Lung (tissue), 12 donors: ENCODE measurements around the gene HTR2B. TPM values are rescaled to one million over a fixed set of nuclear protein-coding genes. Genes with fewer than 3 reads are reported as not detected.

Experiments used
- ATAC-seq: fragments of 200-7000 bp; cut with Tn5 transposase; one replicate; pipeline ENCODE4 v1.9.1; 2020; ENCODE audit warnings: moderate number of reproducible peaks; ENCODE audit not compliant: insufficient read depth, low FRiP score
- DNase-seq, 3 donors: peaks; one replicate each; pipeline ENCODE4 v3.0.0-alpha.2; 2013 to 2017
- H3K27ac ChIP-seq, 2 donors: one replicate each; pipeline ENCODE4 v1.5.1; 2013; ENCODE audit warnings: mild to moderate bottlenecking in 2 of 2, moderate library complexity in 2 of 2, control low read depth in 1 of 2, inconsistent platforms in 1 of 2, low read depth in 1 of 2, low read length in 1 of 2
- H3K27me3 ChIP-seq, 3 donors: one replicate each; pipeline ENCODE4 v1.5.1; 2013; ENCODE audit warnings: low read length in 2 of 3; ENCODE audit not compliant: control insufficient read depth in 3 of 3, insufficient read depth in 3 of 3
- H3K36me3 ChIP-seq, 4 donors: one replicate each; pipeline ENCODE4 v1.5.1; 2013; ENCODE audit warnings: low read length in 4 of 4, mild to moderate bottlenecking in 1 of 4, moderate library complexity in 1 of 4; ENCODE audit not compliant: control insufficient read depth in 4 of 4, insufficient read depth in 4 of 4
- H3K4me1 ChIP-seq, 5 donors: one replicate each; pipeline ENCODE4 v1.5.1; 2013; ENCODE audit warnings: low read length in 5 of 5, mild to moderate bottlenecking in 2 of 5, moderate library complexity in 1 of 5; ENCODE audit not compliant: control insufficient read depth in 5 of 5, insufficient read depth in 5 of 5
- H3K4me3 ChIP-seq: one replicate; pipeline ENCODE4 v1.5.1; 2013; ENCODE audit warnings: mild to moderate bottlenecking, control low read depth, moderate library complexity
- H3K9ac ChIP-seq, 2 donors: one replicate each; pipeline ENCODE4 v1.5.1; 2013; ENCODE audit warnings: low read length in 2 of 2, control low read depth in 1 of 2; ENCODE audit not compliant: insufficient read depth in 1 of 2
- H3K9me3 ChIP-seq, 4 donors: one replicate each; pipeline ENCODE4 v1.5.1; 2013; ENCODE audit warnings: low read length in 3 of 4, mild to moderate bottlenecking in 1 of 4, moderate library complexity in 1 of 4; ENCODE audit not compliant: control insufficient read depth in 4 of 4, insufficient read depth in 3 of 4
- WGBS, 2 donors: extraction: QIAGEN DNeasy Blood & Tissue Kit; methylation state at CpG; one replicate each; pipeline ENCODE4 v1.1.7; 2013; 5-methylcytosine and 5-hydroxymethylcytosine counted together
- polyA plus RNA-seq, 2 donors: library from polyadenylated mRNA; stranded (reverse); fragments of 200-250 nt; gene quantifications; one replicate each; pipeline ENCODE4 v1.2.1, GENCODE V29; 2013
- total RNA-seq, 2 donors: library from RNA; depleted of rRNA in 1 of 2; stranded (reverse); fragments of >200 nt in 1 of 2; gene quantifications; one replicate each; pipeline ENCODE4 v1.2.1, GENCODE V29; 2014 to 2021
- TF ChIP-seq, protein P1 (sequence below): IDR thresholded peaks from 2 replicates; pipeline ENCODE4 v1.5.1; 2012; ENCODE audit warnings: mild to moderate bottlenecking; ENCODE audit errors: control extremely low read depth, extremely low read depth
- donor health status: control.
- donor health status: control.
- donor health status: Bipolar disorder and iron deficiency.
- donor health status: healthy.
- donor health status: DM: yes; HTN: yes; CAD: no.

The HTR2B gene
- total and polyA plus RNA-seq, 4 donors, result 0.09 to 0.31 (median 0.16) TPM

DNA sequence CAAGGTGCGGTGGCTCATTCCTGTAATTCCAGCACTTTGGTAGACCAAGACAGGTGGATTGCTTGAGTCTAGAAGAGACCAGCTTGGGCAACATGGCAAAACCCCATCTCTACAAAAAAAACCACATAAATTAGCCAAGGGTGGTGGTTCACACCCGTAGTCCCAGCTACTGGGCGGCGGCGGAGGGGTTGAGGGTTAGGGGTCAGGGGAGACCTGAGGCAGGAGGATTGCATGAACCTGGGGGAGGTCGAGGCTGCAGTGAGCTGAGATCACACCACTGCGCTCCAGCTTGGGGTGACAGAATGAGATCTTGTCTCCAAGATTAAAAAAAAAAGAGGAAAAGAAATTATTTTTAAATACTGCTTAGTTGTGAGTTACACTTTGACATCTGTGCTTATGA is 1.3 kb upstream of the HTR2B start:
- Histone ChIP-seq H3K9ac (no peak overlapping the region), H3K9me3 (no peaks in the 10 kb centered on the region), H3K36me3 (no peaks in the 10 kb centered on the region), H3K27me3 (no peaks in the 10 kb centered on the region), H3K4me3 (no peak overlapping the region), H3K4me1 (peaks cover 0 to 33% (median 6%) of the 10 kb centered on the region in 5 donors), H3K27ac (no peak overlapping the region)
- ATAC-seq (no peak), DNase-seq (no peak)
- TF ChIP-seq, protein P1, sequence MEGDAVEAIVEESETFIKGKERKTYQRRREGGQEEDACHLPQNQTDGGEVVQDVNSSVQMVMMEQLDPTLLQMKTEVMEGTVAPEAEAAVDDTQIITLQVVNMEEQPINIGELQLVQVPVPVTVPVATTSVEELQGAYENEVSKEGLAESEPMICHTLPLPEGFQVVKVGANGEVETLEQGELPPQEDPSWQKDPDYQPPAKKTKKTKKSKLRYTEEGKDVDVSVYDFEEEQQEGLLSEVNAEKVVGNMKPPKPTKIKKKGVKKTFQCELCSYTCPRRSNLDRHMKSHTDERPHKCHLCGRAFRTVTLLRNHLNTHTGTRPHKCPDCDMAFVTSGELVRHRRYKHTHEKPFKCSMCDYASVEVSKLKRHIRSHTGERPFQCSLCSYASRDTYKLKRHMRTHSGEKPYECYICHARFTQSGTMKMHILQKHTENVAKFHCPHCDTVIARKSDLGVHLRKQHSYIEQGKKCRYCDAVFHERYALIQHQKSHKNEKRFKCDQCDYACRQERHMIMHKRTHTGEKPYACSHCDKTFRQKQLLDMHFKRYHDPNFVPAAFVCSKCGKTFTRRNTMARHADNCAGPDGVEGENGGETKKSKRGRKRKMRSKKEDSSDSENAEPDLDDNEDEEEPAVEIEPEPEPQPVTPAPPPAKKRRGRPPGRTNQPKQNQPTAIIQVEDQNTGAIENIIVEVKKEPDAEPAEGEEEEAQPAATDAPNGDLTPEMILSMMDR, result no peak
- 95 to 97% methylated on average over 7 of the region's 7 CpGs for WGBS, 2 donors

DNA sequence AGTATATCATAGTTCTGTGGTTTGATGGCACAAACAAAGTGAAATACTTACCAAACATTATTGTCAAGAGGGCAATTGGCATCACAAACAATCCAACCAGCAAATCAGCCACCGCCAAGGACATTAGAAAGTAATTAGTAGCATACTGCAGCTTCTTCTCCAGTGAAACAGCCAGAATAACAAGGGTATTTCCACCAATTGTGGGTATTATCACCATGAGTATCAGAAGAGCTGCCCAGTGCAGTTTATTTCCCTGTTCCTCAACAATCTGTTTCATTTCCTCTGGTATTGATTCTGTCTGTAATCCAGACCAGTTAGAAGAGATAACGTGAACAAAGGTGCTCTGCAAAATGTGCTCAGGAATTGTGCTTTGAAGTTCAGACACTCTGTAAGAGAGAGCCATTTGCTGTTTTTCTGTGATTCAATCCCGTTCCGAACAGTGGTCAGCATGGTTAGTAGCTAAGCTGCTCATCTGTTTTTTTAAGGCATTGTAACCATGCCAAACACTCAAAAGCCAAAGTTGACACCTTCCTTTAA is 1.4 kb downstream of the HTR2B start:
- peak in 2 of 3 donors; percentile 55 to 61 for DNase-seq
- H3K27ac ChIP-seq, result no peak overlapping the region

DNA sequence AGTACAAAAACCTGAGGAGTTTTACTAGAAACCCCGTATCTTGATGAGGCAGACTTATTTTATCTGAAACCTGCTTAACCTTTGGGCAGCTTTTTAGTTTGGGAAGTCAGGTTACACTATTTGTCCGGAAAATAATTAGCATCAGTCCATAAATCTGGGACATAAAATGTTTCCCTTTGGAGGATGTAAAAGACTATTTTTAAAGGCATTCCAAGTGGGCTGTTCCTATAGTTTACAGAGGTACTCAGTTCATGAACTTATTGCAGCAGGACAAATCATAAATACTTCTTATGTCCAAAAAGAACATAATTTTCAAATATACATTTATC is 6.3 kb downstream of the HTR2B start:
- H3K4me1 ChIP-seq, result peaks cover 0 to 11% (median 5%) of the 10 kb centered on the region in 5 donors
- peaks cover 0 to 4% (median 2%) of the 10 kb centered on the region in 4 donors for H3K36me3 ChIP-seq
- H3K9me3 ChIP-seq, result no peaks in the 10 kb centered on the region
- H3K27ac ChIP-seq, result no peak overlapping the region
- no peaks in the 10 kb centered on the region for H3K27me3 ChIP-seq
- WGBS, 2 donors, result 89 to 93% methylated on average over 2 of the region's 2 CpGs
- no peak overlapping the region for H3K9ac ChIP-seq
- no peak for ATAC-seq
- no peak overlapping the region for H3K4me3 ChIP-seq
- DNase-seq, result no peak
- TF ChIP-seq, protein P1, result no peak

More for the DNA sequence above, 1.4 kb downstream of the HTR2B start:
- WGBS, 2 donors, result 60 to 80% methylated on average over 4 of the region's 4 CpGs
- Histone ChIP-seq H3K27me3 (no peaks in the 10 kb centered on the region), H3K36me3 (peaks cover 0 to 2% (median 0%) of the 10 kb centered on the region in 4 donors), H3K4me1 (peaks cover 0 to 30% (median 6%) of the 10 kb centered on the region in 5 donors), H3K9me3 (no peaks in the 10 kb centered on the region), H3K9ac (peak overlapping the region in 1 of 2 donors; percentile 83), H3K4me3 (no peak overlapping the region)
- TF ChIP-seq, protein P1, result no peak
- ATAC-seq, result no peak
